Esophagus squamous epithelium (tissue), 4 donors: ENCODE measurements around the gene ENPP3.

Source experiments
- CTCF ChIP-seq, 6 experiments: fragments of 450-650 bp in 4 of 6; fragments of 200-600 bp in 2 of 6; sonication (generic) in 2 of 6; IDR thresholded peaks; one replicate each; pipeline ENCODE4 v1.5.1; 2016 to 2019; ENCODE audit warnings: antibody characterized with exemption in 6 of 6, mild to moderate bottlenecking in 4 of 6, moderate library complexity in 4 of 6
- POLR2A ChIP-seq, 4 donors: fragments of 450-650 bp; IDR thresholded peaks; one replicate each; pipeline ENCODE4 v1.6.1; 2017; ENCODE audit warnings: antibody characterized with exemption in 4 of 4, mild to moderate bottlenecking in 4 of 4, moderate library complexity in 3 of 4

DNA sequence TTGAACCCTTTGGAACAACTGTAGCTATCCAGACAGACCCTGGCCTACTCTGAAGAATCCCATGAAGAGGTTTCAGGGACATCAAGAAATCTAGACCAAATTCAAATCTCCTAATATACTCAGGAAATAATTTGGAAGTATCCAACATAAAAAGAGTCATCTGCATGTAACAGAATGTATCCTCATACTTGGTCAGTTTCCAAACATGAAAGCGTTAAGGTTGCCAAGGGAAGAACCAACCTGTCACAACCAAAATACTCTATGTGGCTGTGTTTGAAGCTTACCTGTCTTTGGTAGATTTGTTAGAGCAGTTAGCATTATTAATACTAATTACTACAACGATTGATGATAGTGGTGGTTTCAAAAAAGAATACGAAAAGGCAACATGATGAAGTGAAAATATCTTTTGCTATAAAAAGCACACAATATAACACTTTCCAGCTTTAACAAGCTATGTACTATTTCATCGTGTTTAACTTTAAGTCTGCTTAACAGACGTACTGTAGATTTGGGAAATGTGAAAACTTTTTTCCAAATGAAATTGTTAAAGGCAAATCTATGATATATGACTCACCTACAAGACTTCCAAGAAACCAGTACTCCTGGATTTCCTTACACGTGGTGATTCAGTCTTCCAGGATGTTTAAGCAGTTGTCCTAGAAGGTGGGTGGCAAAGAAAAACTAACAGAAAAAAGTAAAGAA, 124.1 kb downstream of the ENPP3 start:
- TF ChIP-seq CTCF (IDR thresholded peaks at IDR 0.05): no peak
- TF ChIP-seq POLR2A (IDR thresholded peaks at IDR 0.05): no peak
